HG03280 (cell line): ENCODE results near the gene SUDS3.
"Not testable (repeated sequence)": the region's sequence is repeated elsewhere in the genome, so short reads cannot be mapped to it uniquely, and the experiment has no call there.

Source experiments
- ATAC-seq: cut with Tn5 transposase; IDR thresholded peaks from one replicate; pipeline ENCODE4 v1.9.1; 2021; ENCODE audit warnings: mild to moderate bottlenecking, moderate library complexity; ENCODE audit not compliant: unreplicated experiment

SUDS3 gene

GRCh38 chr12:118376089-118377020 lies at the start of gene SUDS3:
Gene SUDS3 (plus strand): TSS chr12:118376555. CDS start chr12:118376692, 137 bp downstream.
- no peak for ATAC-seq

GRCh38 chr12:118326991-118327390 lies 49.4 kb upstream of the SUDS3 start:
- no peak for ATAC-seq

- ATAC-seq: no peak
These were observed 49.0 kb upstream of the SUDS3 start for GRCh38 chr12:118327391-118327790.

GRCh38 chr12:118328486-118329330 lies 47.6 kb upstream of the SUDS3 start:
- no peak for ATAC-seq

- peak; percentile 63 for ATAC-seq
These were observed 45.8 kb upstream of the SUDS3 start for GRCh38 chr12:118330421-118331018.

GRCh38 chr12:118332511-118332910 lies 43.8 kb upstream of the SUDS3 start:
- ATAC-seq: no peak

- ATAC-seq: no peak
These were observed 42.1 kb upstream of the SUDS3 start for GRCh38 chr12:118334241-118334640.

- no peak for ATAC-seq
These were observed 41.3 kb upstream of the SUDS3 start for GRCh38 chr12:118334939-118335567.

- ATAC-seq: no peak
These were observed 40.2 kb upstream of the SUDS3 start for GRCh38 chr12:118336123-118336522.

GRCh38 chr12:118337194-118337838 lies 39.0 kb upstream of the SUDS3 start:
- no peak for ATAC-seq

GRCh38 chr12:118342090-118342489 lies 34.3 kb upstream of the SUDS3 start:
- ATAC-seq: no peak

- ATAC-seq: no peak
These were observed 31.5 kb upstream of the SUDS3 start for GRCh38 chr12:118344829-118345228.

- no peak for ATAC-seq
These were observed 31.0 kb upstream of the SUDS3 start for GRCh38 chr12:118345355-118345754.

GRCh38 chr12:118346895-118347294 lies 29.5 kb upstream of the SUDS3 start:
- ATAC-seq: no peak

GRCh38 chr12:118347916-118348315 lies 28.4 kb upstream of the SUDS3 start:
- ATAC-seq: no peak

GRCh38 chr12:118350908-118351559 lies 25.3 kb upstream of the SUDS3 start:
- no peak for ATAC-seq

GRCh38 chr12:118353721-118354120 lies 22.6 kb upstream of the SUDS3 start:
- no peak for ATAC-seq

GRCh38 chr12:118354503-118354902 lies 21.9 kb upstream of the SUDS3 start:
- ATAC-seq: not testable (repeated sequence)

- no peak for ATAC-seq
These were observed 21.5 kb upstream of the SUDS3 start for GRCh38 chr12:118354903-118355302.

GRCh38 chr12:118355843-118356242 lies 20.5 kb upstream of the SUDS3 start:
- no peak for ATAC-seq
